IMR-90 (cell line): ENCODE results near the gene ELF2.

ENCODE experiments used
- CEBPB ChIP-seq: IDR thresholded peaks from 2 replicates; pipeline ENCODE4 v1.6.1; 2012; ENCODE audit warnings: low read depth, low read length, improper control_type of control experiment
- CHD1 ChIP-seq: IDR thresholded peaks from 2 replicates; pipeline ENCODE4 v1.6.1; 2012; ENCODE audit warnings: low read depth, low read length, improper control_type of control experiment
- FOS ChIP-seq: fragments of 150-350 bp; IDR thresholded peaks from 2 replicates; pipeline ENCODE4 v1.6.1; 2016; ENCODE audit warnings: low read depth, low read length
- MAFK ChIP-seq: IDR thresholded peaks from 2 replicates; pipeline ENCODE4 v1.6.1; 2012; ENCODE audit warnings: low read depth, low read length, improper control_type of control experiment
- MXI1 ChIP-seq: IDR thresholded peaks from 2 replicates; pipeline ENCODE4 v1.6.1; 2012; ENCODE audit warnings: low read depth, mild to moderate bottlenecking, low read length, moderate library complexity, borderline replicate concordance
- POLR2A ChIP-seq: IDR thresholded peaks from 2 replicates; pipeline ENCODE4 v1.6.1; 2012; ENCODE audit warnings: mild to moderate bottlenecking, low read depth, low read length
- RCOR1 ChIP-seq: IDR thresholded peaks from 2 replicates; pipeline ENCODE4 v1.6.1; 2012; ENCODE audit warnings: mild to moderate bottlenecking, low read length, improper control_type of control experiment; ENCODE audit not compliant: insufficient replicate concordance
- SMC3 ChIP-seq: fragments of 150-350 bp; IDR thresholded peaks from 2 replicates; pipeline ENCODE4 v1.6.1; 2016; ENCODE audit warnings: low read depth, mild to moderate bottlenecking, antibody characterized with exemption, low read length, moderate library complexity
- TF ChIP-seq, protein P1 (sequence below): conservative IDR thresholded peaks from 2 replicates; pipeline ENCODE4 v1.5.1; 2012; ENCODE audit warnings: mild to moderate bottlenecking, low read depth, low read length, improper control_type of control experiment

DNA sequence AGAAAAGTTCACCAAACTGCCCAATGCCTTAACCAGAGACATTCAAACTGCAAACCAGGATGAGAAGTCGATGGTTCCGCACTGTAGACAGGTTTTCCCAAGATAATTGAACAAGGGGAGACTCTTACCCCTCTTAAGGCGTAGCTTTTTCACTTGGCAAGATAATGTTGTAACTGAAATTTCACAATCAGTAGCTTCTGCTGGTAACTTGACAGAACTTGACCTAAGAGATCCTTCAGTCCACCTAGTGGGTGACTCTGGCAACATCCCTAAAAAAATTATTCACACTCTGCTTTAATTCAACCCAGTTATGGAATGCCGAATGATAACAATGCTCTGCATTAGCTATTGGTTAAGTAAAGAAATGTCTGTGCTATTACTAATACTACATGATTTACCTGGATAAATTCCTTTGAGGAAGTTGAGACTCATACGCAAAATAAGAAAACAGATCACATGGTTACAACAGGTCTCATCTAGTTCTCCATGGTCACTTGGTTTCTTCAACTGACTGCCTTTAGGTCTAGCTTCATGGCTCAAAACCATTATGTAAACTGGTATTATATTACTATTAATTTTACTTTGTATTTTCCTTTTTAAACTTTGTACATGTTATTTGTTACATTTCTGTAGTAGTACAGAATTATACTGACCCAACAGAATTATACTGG lies 9.1 kb downstream of the ELF2 start:
- TF ChIP-seq, protein P1, sequence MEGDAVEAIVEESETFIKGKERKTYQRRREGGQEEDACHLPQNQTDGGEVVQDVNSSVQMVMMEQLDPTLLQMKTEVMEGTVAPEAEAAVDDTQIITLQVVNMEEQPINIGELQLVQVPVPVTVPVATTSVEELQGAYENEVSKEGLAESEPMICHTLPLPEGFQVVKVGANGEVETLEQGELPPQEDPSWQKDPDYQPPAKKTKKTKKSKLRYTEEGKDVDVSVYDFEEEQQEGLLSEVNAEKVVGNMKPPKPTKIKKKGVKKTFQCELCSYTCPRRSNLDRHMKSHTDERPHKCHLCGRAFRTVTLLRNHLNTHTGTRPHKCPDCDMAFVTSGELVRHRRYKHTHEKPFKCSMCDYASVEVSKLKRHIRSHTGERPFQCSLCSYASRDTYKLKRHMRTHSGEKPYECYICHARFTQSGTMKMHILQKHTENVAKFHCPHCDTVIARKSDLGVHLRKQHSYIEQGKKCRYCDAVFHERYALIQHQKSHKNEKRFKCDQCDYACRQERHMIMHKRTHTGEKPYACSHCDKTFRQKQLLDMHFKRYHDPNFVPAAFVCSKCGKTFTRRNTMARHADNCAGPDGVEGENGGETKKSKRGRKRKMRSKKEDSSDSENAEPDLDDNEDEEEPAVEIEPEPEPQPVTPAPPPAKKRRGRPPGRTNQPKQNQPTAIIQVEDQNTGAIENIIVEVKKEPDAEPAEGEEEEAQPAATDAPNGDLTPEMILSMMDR: peak; percentile 56
- TF ChIP-seq RCOR1 (no peak), POLR2A (no peak), MXI1 (no peak), MAFK (no peak), SMC3 (peak; percentile 55), FOS (no peak), CEBPB (peak; percentile 91), CHD1 (no peak)
